ENCODE data around the gene ZNF154. TPM values are rescaled to one million over a fixed set of nuclear protein-coding genes. Genes with fewer than 3 reads are reported as not detected.
"Not testable (repeated sequence)": the region's sequence is repeated elsewhere in the genome, so short reads cannot be mapped to it uniquely, and the experiment has no call there.

ZNF154 gene
- polyA plus RNA-seq = 20.3 TPM
- long read RNA-seq, donor 1, full-length matches to known transcripts = 2 of 2 reads
- long read RNA-seq, donor 1, partial matches to known transcripts = 0 of 2 reads
- long read RNA-seq, donor 1, other reads (novel, unspliced or antisense) = 0 of 2 reads
- long read RNA-seq, donor 2 = 0 reads
- long read RNA-seq, donor 3, full-length matches to known transcripts = 1 of 22 reads
- long read RNA-seq, donor 3, partial matches to known transcripts = 21 of 22 reads
- long read RNA-seq, donor 3, other reads (novel, unspliced or antisense) = 0 of 22 reads
- long read RNA-seq, donor 4 = 0 reads
- long read RNA-seq, donor 5 = 0 reads
- long read RNA-seq, donor 6, full-length matches to known transcripts = 1 of 50 reads
- long read RNA-seq, donor 6, partial matches to known transcripts = 43 of 50 reads
- long read RNA-seq, donor 6, other reads (novel, unspliced or antisense) = 6 of 50 reads
- long read RNA-seq, donor 7 = 0 reads
- long read RNA-seq, donor 8, full-length matches to known transcripts = 1 of 8 reads
- long read RNA-seq, donor 8, partial matches to known transcripts = 7 of 8 reads
- long read RNA-seq, donor 8, other reads (novel, unspliced or antisense) = 0 of 8 reads
- long read RNA-seq, donor 9 = 0 reads
- long read RNA-seq, donor 10 = 0 reads
- long read RNA-seq, donor 11 = 0 reads

DNA sequence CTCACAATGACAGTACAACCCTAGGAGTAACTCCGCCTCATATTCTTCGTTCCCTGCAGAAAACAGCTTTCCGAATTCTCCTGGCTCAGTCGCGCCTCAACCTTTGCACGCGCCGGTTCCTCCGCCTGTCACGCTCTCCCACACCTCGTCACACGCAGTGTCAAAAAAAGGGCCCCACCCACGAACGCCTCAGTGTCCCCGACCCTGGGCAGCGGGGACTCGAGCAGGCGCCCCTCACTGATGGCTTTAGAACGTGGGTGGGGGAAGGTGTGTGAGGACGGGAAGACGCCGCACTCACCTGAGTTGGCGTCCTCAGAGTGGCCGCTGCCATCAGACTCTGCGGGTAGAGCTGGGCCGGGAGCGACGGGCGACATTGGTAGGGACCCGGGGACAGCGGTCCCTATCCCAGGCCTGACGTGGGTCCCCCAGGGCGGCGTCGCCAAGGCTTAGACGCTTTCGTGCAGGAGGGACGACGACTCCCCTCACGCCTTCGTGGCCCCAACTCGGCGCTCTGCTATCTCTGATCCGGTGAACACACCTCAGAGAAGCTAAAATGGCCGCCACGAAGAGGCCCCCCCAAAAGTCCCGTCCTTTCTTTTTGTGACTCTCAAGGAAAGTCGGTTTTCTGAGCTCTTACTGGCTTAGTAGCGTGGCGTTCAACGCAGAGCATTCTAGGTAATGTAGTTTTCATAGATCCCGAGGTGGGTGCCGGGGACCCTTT is at the start of gene ZNF154:
TSS of gene ZNF154 (minus strand) at position 564 of the 721 bp plus-strand sequence. CDS start at position 331, 233 bp downstream.
- Histone ChIP-seq H3K36me3 (ENCODE audit: control insufficient read depth, insufficient read depth, low read length) (peaks cover 37% of the 10 kb centered on the region), H3K4me3 (ENCODE audit: low read length) (peak within 1 kb of the TSS; percentile 87), H3K9me3 (ENCODE audit: control insufficient read depth, low read depth, low read length) (peaks cover 21% of the 10 kb centered on the region), H3K27ac (ENCODE audit: low read length) (peak within 1 kb of the TSS; percentile 90), H3K27me3 (ENCODE audit: control insufficient read depth, insufficient read depth, low read length) (no peaks in the 10 kb centered on the region), H3K4me1 (ENCODE audit: control insufficient read depth, insufficient read depth, low read length) (peaks cover 11% of the 10 kb centered on the region)
- peak; percentile 73 to 93 for DNase-seq
- no CpG with 5 or more reads among the region's 53 CpGs for WGBS (ENCODE audit: insufficient coverage, low lambda C conversion rate)

- Histone ChIP-seq H3K27me3 (ENCODE audit: control insufficient read depth, insufficient read depth, low read length) (no peaks in the 10 kb centered on the region), H3K27ac (ENCODE audit: low read length) (no peak overlapping the region), H3K36me3 (ENCODE audit: control insufficient read depth, insufficient read depth, low read length) (peaks cover 81% of the 10 kb centered on the region), H3K4me1 (ENCODE audit: control insufficient read depth, insufficient read depth, low read length) (no peaks in the 10 kb centered on the region), H3K4me3 (ENCODE audit: low read length) (no peak overlapping the region), H3K9me3 (ENCODE audit: control insufficient read depth, low read depth, low read length) (peaks cover 6% of the 10 kb centered on the region)
- DNase-seq = no peak
- WGBS (ENCODE audit: insufficient coverage, low lambda C conversion rate) = no CpG with 5 or more reads among the region's 2 CpGs
These were observed 48.9 kb upstream of the ZNF154 start for GRCh38 chr19:57757941-57758340.

- no CpG with 5 or more reads among the region's 4 CpGs for WGBS (ENCODE audit: insufficient coverage, low lambda C conversion rate)
- Histone ChIP-seq H3K9me3 (ENCODE audit: control insufficient read depth, low read depth, low read length) (peaks cover 33% of the 10 kb centered on the region), H3K4me1 (ENCODE audit: control insufficient read depth, insufficient read depth, low read length) (no peaks in the 10 kb centered on the region), H3K4me3 (ENCODE audit: low read length) (no peak overlapping the region), H3K27ac (ENCODE audit: low read length) (no peak overlapping the region), H3K36me3 (ENCODE audit: control insufficient read depth, insufficient read depth, low read length) (peaks cover 94% of the 10 kb centered on the region), H3K27me3 (ENCODE audit: control insufficient read depth, insufficient read depth, low read length) (no peaks in the 10 kb centered on the region)
- DNase-seq = no peak
These were observed 46.0 kb upstream of the ZNF154 start for GRCh38 chr19:57755031-57755430.

DNA sequence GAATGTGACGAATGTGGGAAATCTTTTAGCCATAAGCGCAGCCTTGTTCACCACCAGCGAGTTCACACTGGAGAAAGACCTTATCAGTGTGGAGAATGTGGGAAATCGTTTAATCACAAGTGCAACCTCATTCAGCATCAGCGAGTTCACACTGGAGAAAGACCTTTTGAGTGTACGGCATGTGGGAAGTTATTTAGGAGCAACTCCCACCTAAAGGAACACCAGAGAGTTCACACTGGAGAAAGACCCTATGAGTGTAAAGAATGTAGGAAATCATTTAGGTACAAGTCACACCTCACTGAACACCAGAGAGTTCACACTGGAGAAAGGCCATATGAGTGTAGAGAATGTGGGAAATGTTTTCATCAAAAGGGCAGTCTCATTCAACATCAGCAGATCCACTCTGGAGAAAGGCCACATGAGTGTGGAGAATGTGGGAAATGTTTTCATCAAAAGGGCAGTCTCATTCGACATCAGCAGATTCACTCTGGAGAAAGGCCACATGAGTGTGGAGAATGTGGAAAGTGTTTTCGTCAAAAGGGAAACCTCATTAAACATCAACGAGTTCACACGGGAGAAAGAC is 45.2 kb upstream of the ZNF154 start:
- H3K36me3 ChIP-seq (ENCODE audit: control insufficient read depth, insufficient read depth, low read length) = peaks cover 94% of the 10 kb centered on the region
- H3K27ac ChIP-seq (ENCODE audit: low read length) = no peak overlapping the region
- no peaks in the 10 kb centered on the region for H3K27me3 ChIP-seq (ENCODE audit: control insufficient read depth, insufficient read depth, low read length)
- no peak for DNase-seq
- H3K4me1 ChIP-seq (ENCODE audit: control insufficient read depth, insufficient read depth, low read length) = no peaks in the 10 kb centered on the region
- 100% methylated on average over 2 of the region's 10 CpGs for WGBS (ENCODE audit: insufficient coverage, low lambda C conversion rate)
- H3K4me3 ChIP-seq (ENCODE audit: low read length) = no peak overlapping the region
- peaks cover 38% of the 10 kb centered on the region for H3K9me3 ChIP-seq (ENCODE audit: control insufficient read depth, low read depth, low read length)

- peaks cover 41% of the 10 kb centered on the region for H3K9me3 ChIP-seq (ENCODE audit: control insufficient read depth, low read depth, low read length)
- 100% methylated on average over 1 of the region's 3 CpGs for WGBS (ENCODE audit: insufficient coverage, low lambda C conversion rate)
- no peak for DNase-seq
- peak overlapping the region; percentile 95 for H3K4me3 ChIP-seq (ENCODE audit: low read length)
- no peak overlapping the region for H3K27ac ChIP-seq (ENCODE audit: low read length)
- H3K4me1 ChIP-seq (ENCODE audit: control insufficient read depth, insufficient read depth, low read length) = peaks cover 5% of the 10 kb centered on the region
- H3K36me3 ChIP-seq (ENCODE audit: control insufficient read depth, insufficient read depth, low read length) = peaks cover 45% of the 10 kb centered on the region
- H3K27me3 ChIP-seq (ENCODE audit: control insufficient read depth, insufficient read depth, low read length) = no peaks in the 10 kb centered on the region
These were observed 39.0 kb upstream of the ZNF154 start for GRCh38 chr19:57748029-57748428.

- Histone ChIP-seq H3K4me3 (ENCODE audit: low read length) (peak overlapping the region; percentile 95), H3K27me3 (ENCODE audit: control insufficient read depth, insufficient read depth, low read length) (no peaks in the 10 kb centered on the region), H3K9me3 (ENCODE audit: control insufficient read depth, low read depth, low read length) (peaks cover 39% of the 10 kb centered on the region), H3K27ac (ENCODE audit: low read length) (peak overlapping the region; percentile 71), H3K36me3 (ENCODE audit: control insufficient read depth, insufficient read depth, low read length) (peaks cover 39% of the 10 kb centered on the region), H3K4me1 (ENCODE audit: control insufficient read depth, insufficient read depth, low read length) (peaks cover 5% of the 10 kb centered on the region)
- WGBS (ENCODE audit: insufficient coverage, low lambda C conversion rate) = no CpG with 5 or more reads among the region's 6 CpGs
- no peak for DNase-seq
These were observed 38.4 kb upstream of the ZNF154 start for GRCh38 chr19:57747472-57747807.

GRCh38 chr19:57746580-57747471 is 37.8 kb upstream of the ZNF154 start, which contains the start of gene ZNF776:
ZNF776 (plus strand) TSS chr19:57746815; CDS start chr19:57747059, 244 bp downstream.
- H3K27me3 ChIP-seq (ENCODE audit: control insufficient read depth, insufficient read depth, low read length) = no peaks in the 10 kb centered on the region
- H3K27ac ChIP-seq (ENCODE audit: low read length) = peak within 1 kb of the TSS; percentile 71
- H3K9me3 ChIP-seq (ENCODE audit: control insufficient read depth, low read depth, low read length) = peaks cover 33% of the 10 kb centered on the region
- peaks cover 33% of the 10 kb centered on the region for H3K36me3 ChIP-seq (ENCODE audit: control insufficient read depth, insufficient read depth, low read length)
- peaks cover 5% of the 10 kb centered on the region for H3K4me1 ChIP-seq (ENCODE audit: control insufficient read depth, insufficient read depth, low read length)
- no CpG with 5 or more reads among the region's 51 CpGs for WGBS (ENCODE audit: insufficient coverage, low lambda C conversion rate)
- peak within 1 kb of the TSS; percentile 95 for H3K4me3 ChIP-seq (ENCODE audit: low read length)
- DNase-seq = peak; percentile 89 to 94

DNA sequence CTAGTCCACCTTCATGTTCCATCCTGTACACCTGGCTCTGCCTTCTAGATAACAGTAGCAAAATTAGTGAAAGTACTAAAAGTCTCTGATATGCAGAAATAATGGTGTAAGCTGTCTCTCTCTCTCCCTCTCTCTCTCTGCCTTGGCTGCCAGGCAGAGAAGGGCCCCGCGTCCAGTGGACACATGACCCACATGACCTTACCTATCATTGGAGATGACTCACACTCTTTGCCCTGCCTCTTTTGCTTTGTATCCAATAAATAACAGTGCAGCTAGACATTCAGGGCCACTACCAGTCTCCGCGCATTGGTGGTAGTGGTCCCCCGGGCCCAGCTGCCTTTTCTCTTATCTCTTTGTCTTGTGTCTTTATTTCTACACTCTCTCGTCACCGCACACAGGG is 29.8 kb upstream of the ZNF154 start:
- H3K4me1 ChIP-seq (ENCODE audit: control insufficient read depth, insufficient read depth, low read length); H3K27me3 ChIP-seq (ENCODE audit: control insufficient read depth, insufficient read depth, low read length); DNase-seq; H3K27ac ChIP-seq (ENCODE audit: low read length); H3K9me3 ChIP-seq (ENCODE audit: control insufficient read depth, low read depth, low read length); H3K4me3 ChIP-seq (ENCODE audit: low read length); H3K36me3 ChIP-seq (ENCODE audit: control insufficient read depth, insufficient read depth, low read length): not testable (repeated sequence)
- no CpG with 5 or more reads among the region's 7 CpGs for WGBS (ENCODE audit: insufficient coverage, low lambda C conversion rate)

GRCh38 chr19:57738320-57738719 is 29.3 kb upstream of the ZNF154 start:
- DNase-seq = peak; percentile 17 to 46
- not testable (repeated sequence) for H3K36me3 ChIP-seq (ENCODE audit: control insufficient read depth, insufficient read depth, low read length); H3K4me3 ChIP-seq (ENCODE audit: low read length); H3K4me1 ChIP-seq (ENCODE audit: control insufficient read depth, insufficient read depth, low read length); H3K27ac ChIP-seq (ENCODE audit: low read length); H3K27me3 ChIP-seq (ENCODE audit: control insufficient read depth, insufficient read depth, low read length); H3K9me3 ChIP-seq (ENCODE audit: control insufficient read depth, low read depth, low read length)
- WGBS (ENCODE audit: insufficient coverage, low lambda C conversion rate) = no CpG with 5 or more reads among the region's 10 CpGs
